Glomerular visceral epithelial cell (primary cell): ENCODE results near the gene CNTNAP2.
"Not testable (repeated sequence)": the region's sequence is repeated elsewhere in the genome, so short reads cannot be mapped to it uniquely, and the experiment has no call there.

ENCODE experiments used
- DNase-seq: peaks from one replicate; pipeline ENCODE4 v3.0.0-alpha.2; 2016; ENCODE audit errors: extremely low spot score

Gene CNTNAP2

DNA sequence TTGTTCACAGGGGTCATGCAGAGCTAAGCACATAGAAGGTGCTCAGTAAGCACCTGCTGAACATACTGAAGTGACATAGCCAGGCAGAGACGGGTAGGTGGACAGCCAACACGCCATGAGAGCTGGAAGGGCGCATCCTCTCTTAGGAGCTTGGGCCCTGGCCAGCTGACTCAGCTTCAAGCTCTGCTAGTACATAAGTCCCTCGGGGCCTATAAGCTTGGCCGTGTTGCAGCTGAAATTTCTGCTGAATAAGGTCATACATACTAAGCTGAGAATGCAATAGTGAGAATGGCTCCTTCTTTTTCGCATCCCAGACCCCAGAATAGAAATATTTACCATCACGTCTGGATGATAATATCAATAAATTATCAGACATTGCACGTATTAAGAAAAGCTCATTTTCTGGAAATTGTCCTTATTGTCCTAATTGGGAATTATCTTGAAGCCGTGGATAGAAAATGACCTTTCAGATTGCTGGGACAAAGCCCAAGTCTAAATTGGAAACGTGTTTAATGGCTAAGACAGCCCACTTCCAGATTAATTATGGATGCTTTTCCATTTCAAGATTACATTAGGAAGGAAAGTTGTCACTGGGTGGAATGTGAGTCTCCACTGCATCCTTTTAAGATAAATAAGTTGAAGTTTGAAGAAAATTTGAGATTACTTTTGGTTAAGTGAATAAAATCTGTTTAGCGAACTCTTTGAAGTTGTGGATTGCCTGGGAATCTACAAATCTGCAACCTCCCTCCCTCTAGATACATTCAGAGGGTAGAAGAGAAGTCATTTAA is 2186.9 kb downstream of the CNTNAP2 start:
- no peak for DNase-seq

DNA sequence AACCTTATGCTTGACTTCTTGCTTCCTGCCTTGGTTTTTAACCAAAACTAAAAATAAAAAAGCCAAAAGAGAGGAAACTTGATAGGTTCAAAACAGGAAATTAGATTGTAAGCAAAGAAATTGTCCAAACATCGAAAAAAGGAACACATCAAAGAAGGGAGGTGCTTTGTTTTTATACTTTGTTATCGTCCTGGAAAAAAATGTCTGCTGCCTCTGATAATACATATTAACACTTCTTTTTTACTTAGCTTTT is 2187.4 kb downstream of the CNTNAP2 start:
- no peak for DNase-seq

DNA sequence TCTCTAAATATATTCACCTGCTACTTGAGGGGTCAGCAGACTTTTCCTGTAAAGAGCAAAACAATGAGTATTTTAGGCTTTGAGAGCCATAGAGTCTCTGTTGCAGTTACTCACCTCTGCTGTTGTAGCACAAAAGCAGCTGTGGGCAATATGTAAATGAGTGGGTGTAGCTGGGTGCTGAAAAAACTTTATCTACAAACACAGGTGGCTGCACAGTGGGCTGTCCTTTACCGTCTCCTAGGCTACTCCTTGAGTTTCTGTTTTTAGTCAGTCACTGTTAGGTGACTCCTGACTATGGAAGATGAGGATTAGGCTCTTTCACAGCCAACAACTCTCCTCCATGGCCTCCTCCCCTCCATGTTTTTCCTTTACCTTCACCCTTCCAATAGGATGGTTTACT is 2187.9 kb downstream of the CNTNAP2 start:
- DNase-seq, result no peak

DNA sequence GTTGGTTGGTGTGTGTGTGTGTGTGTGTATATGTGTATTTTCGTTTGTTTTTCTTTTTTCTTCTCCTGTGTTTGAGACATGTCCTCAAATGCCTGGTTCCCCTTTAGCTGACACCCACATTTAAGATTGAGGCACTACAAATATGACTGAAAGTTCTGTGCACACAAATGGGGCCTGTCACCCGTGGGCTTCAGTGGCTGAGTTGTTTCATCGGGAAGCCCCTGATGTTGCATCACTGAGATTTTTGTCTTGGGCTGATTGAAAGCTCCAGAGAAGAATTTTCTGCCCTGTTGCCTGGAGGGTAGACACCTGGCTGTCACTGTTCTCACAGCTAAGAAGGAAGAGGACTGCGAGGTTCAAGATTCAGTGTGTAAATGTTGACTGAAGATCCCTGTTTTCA is 2190.2 kb downstream of the CNTNAP2 start:
- no peak for DNase-seq

DNA sequence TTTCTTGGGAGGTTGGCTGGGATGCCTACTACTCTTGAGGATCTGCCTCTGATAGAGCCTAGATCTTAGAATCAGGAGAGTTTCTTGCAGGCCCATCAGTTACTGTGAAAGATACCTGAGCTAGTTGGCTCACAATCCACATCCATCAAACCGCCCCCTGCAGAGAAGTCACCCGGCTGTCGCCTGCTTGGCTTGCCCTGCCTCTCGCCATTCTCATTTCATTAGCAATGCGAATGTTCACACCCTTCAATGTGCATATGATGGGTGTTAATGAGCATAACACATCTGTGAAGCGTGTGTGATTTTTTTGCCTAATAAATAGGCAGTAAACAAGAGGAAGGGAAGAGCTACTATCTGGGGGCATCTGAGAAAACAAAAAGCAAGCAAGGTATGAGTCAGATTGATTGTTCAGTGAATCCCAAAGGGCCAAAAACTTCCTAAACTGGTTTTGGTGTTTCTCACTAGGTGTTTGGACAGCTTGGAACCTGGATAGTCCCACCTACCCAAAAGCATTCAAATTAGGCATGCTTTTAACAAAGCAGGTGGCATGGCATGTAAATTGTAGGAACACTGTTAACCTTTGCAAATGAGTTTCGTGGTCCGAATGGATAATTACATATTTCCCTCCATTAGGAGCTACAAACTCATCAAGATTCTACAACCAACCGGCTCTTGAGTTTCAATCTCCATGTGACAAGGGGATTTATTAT is 2201.7 kb downstream of the CNTNAP2 start:
- DNase-seq, result no peak

DNA sequence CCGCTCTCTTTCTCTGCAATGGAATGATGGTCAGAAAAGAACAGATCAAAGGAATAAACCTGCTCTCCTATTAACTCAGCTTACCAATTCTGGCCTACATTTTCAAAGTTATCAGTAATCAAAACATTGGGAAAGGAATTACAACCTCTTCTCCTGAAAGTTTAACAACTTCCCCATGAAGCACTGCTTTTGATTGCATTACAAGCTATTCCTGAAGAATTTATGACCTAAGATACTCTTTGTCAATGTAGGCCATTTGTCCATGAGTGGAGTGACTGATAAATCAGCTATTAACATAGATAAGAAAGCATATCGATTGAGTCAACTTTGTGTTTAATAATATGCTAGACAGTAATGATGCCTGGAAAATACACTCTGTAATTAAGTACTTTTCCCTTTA is 2202.2 kb downstream of the CNTNAP2 start:
- DNase-seq, result no peak

DNA sequence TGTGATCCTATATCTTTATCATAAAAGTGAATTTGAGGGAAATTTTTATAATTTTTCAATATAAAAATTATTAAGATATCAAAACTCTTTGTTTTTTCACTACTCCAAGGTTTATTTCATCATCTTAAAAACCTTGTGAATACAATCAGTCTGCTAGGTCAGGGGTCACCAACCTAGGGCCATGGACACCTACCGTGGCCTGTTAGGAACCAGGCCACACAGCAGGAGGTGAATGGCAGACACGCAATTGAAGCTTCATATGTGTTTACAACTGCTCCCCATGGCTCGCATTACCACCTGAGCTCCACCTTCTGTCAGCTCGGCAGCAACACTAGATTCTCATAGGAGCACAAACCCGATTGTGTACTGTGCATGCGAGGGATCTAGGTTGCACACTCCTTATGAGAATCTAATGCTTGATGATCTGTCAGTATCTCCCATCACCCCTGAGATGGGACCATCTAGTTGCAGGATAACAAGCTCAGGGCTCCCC is 2202.8 kb downstream of the CNTNAP2 start:
- DNase-seq, result no peak

DNA sequence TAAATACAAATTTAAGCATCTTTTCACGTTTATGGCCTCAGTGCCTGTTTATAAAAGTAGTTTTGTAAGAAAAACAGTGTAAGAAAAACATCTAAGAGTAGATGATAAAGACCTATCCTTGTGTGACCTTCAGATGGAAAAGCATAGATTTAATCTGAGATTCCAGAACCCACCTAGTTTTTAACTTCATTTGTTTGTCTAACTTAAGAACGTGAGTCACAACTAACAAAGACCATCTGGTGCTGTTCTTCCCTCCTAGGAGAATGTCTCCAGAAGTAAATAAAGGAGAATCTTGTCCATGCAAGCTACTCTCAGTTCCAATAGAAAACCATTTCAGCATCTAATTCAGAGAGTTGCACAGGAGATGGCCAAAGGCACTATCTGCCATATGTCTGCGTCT is 2208.6 kb downstream of the CNTNAP2 start:
- DNase-seq, result no peak

DNA sequence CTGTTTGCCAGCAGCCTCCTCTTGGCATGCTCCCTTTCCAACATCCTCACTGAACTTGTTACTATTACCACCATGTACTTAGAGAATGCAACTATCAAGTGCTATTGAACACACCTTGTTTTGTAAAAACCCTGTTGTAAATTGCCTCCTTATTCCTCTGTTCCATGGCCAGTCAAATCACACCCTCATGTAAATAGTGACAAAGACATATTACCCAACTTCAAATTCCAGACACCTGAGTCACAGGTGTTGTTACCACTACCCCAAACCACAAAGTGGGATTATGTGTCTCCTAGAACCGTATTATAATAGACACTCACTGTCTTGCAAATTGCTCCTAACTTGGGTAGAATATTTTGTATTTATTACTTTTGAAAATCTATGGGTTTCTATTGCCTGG is 2210.8 kb downstream of the CNTNAP2 start:
- DNase-seq, result peak; percentile 12

DNA sequence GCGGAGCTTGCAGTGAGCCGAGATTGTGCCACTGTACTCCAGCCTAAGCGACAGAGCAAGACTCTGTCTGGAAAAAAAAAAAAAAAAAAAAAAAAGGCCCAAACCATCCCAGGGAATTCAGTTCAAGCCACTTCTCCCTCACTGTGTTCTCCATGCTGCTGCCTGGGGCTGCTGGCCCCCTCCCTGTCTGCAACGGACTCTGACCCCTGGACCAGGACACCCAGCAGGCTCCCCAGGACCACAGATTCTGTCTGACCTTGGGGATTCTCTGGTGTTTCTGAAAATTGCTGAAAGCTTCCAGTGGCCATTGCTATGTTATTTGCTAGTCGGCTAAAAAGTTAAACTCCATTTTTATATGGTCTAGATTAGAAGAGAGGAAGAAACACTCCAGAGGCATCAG is 2212.3 kb downstream of the CNTNAP2 start:
- no peak for DNase-seq

DNA sequence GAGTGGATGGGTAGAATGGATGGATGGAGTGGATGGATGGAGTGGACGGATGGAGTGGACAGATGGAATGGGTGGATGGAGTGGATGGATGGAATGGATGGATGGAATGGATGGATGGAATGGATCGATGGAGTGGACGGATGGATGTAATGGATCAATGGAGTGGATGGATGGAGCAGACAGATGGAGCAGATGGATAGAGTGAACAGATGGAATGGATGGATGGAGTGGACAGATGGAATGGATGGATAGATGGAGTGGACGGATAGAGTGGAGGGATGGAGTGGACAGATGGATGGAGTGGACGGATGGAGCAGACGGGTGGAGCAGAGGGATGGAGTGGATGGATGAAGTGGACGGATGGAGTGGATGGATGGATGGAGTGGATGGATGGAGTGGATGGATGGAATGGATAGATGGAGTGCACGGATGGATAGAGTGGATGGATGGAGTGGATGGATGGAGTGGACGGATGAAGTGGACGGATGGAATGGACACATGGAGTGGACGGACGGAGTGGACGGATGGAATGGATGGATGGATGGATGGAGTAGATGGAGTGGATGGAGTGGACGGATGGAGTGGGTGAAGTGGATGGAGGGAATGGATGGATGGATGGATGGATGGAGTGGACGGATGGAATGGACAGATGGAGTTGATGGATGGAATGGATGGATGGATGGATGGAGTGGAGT is 2213.7 kb downstream of the CNTNAP2 start:
- DNase-seq, result no peak

DNA sequence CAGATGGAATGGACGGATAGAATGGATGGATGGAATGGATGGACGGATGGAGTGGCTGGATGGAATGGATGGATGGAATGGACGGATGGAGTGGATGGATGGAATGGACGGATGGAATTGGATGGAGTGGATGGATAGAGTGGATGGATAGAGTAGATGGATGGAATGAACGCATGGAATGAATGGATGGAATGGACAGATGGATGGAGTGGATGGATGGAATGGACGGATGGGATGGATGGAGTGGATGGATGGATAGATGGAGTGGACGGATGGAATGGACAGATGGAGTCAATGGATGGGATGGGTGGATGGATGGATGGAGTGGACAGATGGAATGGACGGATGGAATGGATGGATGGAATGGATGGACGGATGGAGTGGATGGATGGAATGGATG is 2214.2 kb downstream of the CNTNAP2 start:
- no peak for DNase-seq

DNA sequence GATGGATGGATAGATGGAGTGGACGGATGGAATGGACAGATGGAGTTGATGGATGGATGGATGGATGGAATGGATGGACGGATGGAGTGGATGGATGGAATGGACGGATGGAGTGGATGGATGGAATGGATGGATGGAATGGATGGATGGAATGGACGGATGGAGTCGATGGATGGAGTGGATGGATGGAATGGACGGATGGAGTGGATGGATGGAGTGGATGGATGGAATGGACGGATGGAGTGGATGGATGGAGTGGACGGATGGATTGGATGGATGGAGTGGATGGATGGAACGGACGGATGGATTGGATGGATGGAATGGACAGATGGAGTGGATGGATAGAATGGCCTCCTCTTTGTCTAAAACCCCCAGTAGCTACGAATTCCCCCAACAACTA is 2214.9 kb downstream of the CNTNAP2 start:
- not testable (repeated sequence) for DNase-seq

DNA sequence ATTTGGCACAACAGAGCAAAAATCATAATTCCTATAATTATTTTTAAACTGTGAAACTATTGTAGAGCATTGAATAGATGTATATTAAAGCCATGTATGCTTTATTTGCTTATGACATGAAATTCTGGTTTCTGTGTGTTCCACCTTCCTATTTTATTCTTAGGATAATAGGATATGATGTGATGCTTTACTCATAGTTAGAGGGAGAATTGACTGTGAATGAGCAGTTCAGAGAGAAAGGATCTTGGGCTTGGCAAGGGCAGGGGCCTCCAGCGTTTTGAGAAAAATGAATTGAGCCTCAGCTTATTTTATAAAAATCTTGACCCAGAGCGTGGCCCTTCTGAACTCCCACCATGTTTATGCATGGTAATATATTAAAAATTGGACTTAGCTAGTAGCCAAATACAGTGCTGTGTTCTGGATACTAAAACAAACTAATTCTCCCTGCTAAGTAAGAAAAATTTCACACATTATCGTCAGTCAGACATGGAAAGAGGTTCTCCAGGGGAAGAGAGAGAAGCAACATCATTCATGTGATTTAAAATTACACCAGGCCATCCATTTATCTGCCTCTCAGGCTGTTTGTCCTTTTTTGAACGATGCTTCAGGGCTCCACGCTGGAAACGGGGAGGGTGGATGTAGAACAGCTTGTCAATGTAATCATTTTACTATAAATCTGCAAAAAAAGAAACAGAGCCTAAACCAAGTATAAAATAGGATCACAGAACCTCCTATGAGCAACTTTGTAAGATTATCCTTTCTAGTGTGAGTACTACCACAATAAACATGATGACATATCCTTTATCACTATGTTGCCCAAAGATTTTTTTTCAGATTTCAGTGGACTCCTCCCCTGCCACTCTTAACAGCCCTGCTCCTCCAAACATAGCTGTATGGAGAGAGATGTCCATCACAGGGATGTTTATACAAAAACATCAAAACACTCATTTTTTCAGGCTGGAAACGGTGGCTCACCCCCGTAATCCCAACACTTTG is 2215.9 kb downstream of the CNTNAP2 start:
- no peak for DNase-seq

DNA sequence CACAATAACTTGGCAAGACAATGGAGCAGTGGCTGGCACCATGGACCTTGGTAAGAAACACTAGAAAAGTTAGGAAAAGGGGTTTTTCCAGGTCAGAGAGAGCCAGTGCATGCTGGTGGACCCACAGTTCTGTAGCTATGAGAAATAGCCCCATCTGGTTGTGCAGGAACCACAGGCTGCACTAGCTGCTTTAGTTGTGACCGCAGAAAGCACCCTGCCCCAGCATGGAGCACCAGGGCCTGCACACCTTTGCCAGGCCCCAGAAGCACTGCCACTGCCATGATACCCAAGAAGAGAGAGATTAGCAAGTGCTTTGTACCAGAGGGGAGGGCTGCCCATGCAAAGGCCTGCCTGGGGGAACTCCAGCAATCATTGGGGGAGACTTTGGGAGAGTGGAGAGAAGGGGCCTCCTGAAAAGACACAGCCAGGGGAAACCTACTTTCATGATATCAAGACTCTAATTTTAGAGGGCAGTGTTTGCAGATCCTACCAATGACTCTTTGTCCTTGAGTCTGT is 2217.9 kb downstream of the CNTNAP2 start:
- DNase-seq, result no peak

DNA sequence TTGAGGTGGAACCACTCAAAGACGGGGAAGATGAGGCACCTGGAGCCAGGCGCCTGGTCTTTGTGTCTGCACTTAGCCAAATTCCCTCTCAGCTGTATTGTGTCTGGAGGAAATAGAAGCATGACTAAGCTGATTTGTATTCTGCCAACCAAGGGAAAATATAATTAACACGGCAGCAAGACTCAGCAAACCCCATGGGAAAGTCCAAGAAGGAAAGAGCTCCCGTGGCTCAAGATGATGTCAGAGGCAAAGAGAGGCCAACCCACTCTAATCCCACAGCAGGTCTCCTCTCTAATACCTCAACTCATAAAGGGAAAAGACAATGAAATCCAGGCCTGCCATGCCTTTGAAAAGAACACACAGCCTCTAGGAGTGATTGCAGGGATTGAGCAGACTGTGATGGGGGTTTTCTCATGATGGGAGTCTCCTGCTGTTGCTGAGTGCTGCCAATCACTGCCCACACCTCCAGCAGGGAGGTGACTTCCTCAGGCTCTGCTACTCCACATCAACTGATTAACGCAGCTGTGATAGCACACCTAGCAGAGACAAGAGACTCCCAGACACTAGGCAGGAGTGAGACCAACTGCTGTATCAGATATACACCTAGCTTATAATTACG is 2218.5 kb downstream of the CNTNAP2 start:
- DNase-seq, result peak; percentile 25

DNA sequence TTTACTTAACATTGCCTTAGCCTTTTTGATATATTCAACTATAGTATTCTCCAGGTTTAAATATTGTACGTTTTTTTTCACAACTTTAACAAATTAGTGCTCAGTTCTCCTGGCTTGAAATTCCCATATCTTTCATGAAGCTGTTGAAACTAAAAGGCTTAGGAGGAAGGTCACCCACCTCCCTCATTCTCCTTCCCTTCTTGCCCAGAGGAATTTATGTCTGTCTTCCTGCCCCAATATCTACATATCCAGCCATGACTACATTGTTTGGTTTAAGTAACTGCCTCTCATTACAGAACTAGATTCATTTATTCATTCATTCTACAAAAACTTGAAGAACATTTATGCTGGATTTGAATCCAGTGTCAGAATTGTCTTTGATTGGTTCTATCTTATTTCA is 2219.2 kb downstream of the CNTNAP2 start:
- no peak for DNase-seq

DNA sequence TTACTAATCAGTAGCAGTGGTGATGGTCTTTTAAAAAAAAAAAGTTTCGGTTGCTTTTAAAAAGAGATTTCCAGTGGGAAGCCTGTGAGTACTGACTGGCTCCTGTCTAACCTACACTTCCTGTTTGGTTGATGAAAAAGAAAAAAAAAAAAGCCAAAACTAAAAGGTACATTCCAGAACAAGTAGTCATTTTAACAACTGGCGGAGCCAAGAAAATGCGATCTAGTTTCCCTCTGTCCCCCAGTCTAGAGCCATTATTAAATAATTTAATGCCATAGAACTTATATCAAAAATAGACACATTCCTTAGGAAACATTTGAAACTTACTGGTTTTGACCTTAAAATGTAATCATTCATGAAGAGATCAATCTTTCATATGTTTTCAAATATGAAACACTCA is 2219.8 kb downstream of the CNTNAP2 start:
- no peak for DNase-seq

DNA sequence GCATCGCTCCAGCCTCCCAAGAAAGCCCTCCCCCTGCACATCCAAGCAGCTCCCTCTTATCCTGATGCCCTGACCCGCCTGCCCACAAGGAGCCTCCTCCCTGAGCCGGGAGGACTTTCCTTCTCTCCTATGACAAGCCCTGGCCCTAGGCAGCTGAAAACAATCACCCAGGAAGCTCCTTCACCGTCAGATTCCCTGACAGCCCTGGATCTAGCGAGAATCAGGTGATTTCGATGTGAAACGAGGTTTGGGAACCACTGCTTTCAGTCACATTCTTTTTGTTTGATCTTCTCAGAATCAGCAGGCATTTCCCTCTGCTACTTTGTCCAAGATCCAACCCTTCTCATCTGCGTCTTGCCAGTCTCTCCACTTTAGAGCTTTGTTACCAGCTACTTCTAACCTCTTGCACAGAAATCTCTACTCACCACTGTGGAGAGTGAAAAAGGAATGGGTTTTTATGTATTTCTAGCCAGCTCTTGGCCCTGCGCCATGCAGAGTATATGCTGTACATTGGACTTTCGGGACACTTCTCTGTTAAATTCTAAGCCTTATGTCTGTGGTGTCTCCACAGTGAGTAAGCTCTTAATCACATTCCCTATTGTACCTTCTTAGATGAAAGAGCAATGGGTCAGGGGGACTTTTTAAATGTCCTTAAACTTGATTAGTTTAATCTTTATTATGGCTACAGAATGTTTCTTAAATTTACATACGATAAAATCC is 2220.8 kb downstream of the CNTNAP2 start:
- no peak for DNase-seq

DNA sequence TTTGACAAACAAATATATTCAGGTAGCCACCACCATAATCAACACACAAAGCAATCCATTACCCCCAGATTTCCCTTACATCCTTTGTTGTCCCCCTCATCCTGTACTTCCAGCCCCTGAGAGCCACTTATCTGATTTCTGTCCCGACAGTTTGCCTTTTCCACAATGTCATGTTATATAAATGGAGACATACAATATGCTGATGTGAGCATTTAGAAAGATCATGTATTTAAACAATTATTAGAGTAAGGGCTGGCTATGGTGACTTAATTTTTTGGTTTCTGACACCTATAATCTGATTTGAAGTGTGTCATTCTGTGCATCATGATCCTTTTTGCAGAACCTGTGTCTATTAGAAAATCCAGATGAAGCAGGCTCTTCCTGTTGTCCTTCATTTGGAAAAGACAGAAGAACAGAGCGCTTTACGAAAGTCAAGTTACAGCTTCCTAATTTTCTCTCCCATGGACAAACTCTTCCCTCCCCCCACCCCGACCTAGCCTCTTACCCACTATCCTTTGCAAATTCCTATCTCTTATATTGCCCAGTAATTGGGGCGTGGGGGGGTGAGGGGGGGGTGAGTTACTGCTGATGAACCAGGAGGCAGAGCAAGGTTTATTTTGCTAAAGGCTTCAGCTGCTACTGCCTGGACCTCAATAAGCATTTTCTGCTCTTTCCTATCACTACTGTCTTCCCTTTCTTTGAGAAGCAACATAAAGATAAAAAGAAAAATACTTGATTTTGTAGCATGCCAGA is 2221.6 kb downstream of the CNTNAP2 start:
- no peak for DNase-seq
